ENCODE measurements around the gene MAN2A2.

The MAN2A2 gene

GRCh38 chr15:90972133-90972532 lies 69.0 kb downstream of the MAN2A2 start:
- H3K9ac ChIP-seq (ENCODE audit: low read length in 2 of 2), result no peak overlapping the region
- no peak overlapping the region for H3K27ac ChIP-seq (ENCODE audit: low read length)
- H3K4me3 ChIP-seq (ENCODE audit: low read length in 2 of 2), result no peak overlapping the region
- H3K4me1 ChIP-seq (ENCODE audit: control insufficient read depth, insufficient read depth, low read length), result no peaks in the 10 kb centered on the region
- H3K36me3 ChIP-seq (ENCODE audit: control insufficient read depth in 2 of 2, insufficient read depth in 2 of 2, low read length in 2 of 2), result peaks cover 6 to 8% of the 10 kb centered on the region in 2 donors
- H3K27me3 ChIP-seq (ENCODE audit: control insufficient read depth in 1 of 2, insufficient read depth in 2 of 2, low read length in 2 of 2), result no peaks in the 10 kb centered on the region
- H3K9me3 ChIP-seq (ENCODE audit: control insufficient read depth in 2 of 2, low read length in 2 of 2), result no peaks in the 10 kb centered on the region

Data from stomach smooth muscle (tissue), 2 donors.